Mucosa of stomach (tissue), 1 donor: ENCODE results near the gene C2orf69.
"Not testable (repeated sequence)": the region's sequence is repeated elsewhere in the genome, so short reads cannot be mapped to it uniquely, and the experiment has no call there.

Experiments used
- H3K27me3 ChIP-seq: one replicate; pipeline ENCODE4 v1.7.0; 2013; ENCODE audit warnings: mild to moderate bottlenecking, low read length; ENCODE audit not compliant: control insufficient read depth, insufficient read depth
- H3K36me3 ChIP-seq: one replicate; pipeline ENCODE4 v1.7.0; 2013; ENCODE audit warnings: low read length; ENCODE audit not compliant: control insufficient read depth, insufficient read depth
- H3K4me1 ChIP-seq: one replicate; pipeline ENCODE4 v1.7.0; 2013; ENCODE audit warnings: mild to moderate bottlenecking, low read length; ENCODE audit not compliant: control insufficient read depth, insufficient read depth
- H3K4me3 ChIP-seq: one replicate; pipeline ENCODE4 v1.7.0; 2013; ENCODE audit warnings: low read length
- H3K9ac ChIP-seq: one replicate; pipeline ENCODE4 v1.7.0; 2013; ENCODE audit warnings: mild to moderate bottlenecking, low read length, moderate library complexity
- H3K9me3 ChIP-seq: one replicate; pipeline ENCODE4 v1.7.0; 2013; ENCODE audit warnings: mild to moderate bottlenecking, low read length, moderate library complexity; ENCODE audit not compliant: control insufficient read depth
- donor health status: Pancreatic carcinoma.

C2orf69 gene

GRCh38 chr2:199896617-199897016 is 14.5 kb upstream of the C2orf69 start:
- Histone ChIP-seq H3K9me3 (no peaks in the 10 kb centered on the region), H3K4me1 (no peaks in the 10 kb centered on the region)

GRCh38 chr2:199901942-199902341 is 9.2 kb upstream of the C2orf69 start:
- H3K9ac ChIP-seq: no peak overlapping the region
- no peaks in the 10 kb centered on the region for H3K36me3 ChIP-seq
- no peak overlapping the region for H3K4me3 ChIP-seq
- no peaks in the 10 kb centered on the region for H3K27me3 ChIP-seq
- H3K9me3 ChIP-seq: no peaks in the 10 kb centered on the region
- no peaks in the 10 kb centered on the region for H3K4me1 ChIP-seq

More at GRCh38 chr2:199896617-199897016, 14.5 kb upstream of the C2orf69 start:
- no peak overlapping the region for H3K9ac ChIP-seq
- no peak overlapping the region for H3K4me3 ChIP-seq
- no peaks in the 10 kb centered on the region for H3K36me3 ChIP-seq
- no peaks in the 10 kb centered on the region for H3K27me3 ChIP-seq

GRCh38 chr2:199902486-199903110 is 8.5 kb upstream of the C2orf69 start:
- H3K4me3 ChIP-seq: no peak overlapping the region
- no peaks in the 10 kb centered on the region for H3K36me3 ChIP-seq
- H3K27me3 ChIP-seq: no peaks in the 10 kb centered on the region
- no peaks in the 10 kb centered on the region for H3K9me3 ChIP-seq
- no peaks in the 10 kb centered on the region for H3K4me1 ChIP-seq
- no peak overlapping the region for H3K9ac ChIP-seq

GRCh38 chr2:199903111-199903510 is 8.0 kb upstream of the C2orf69 start:
- no peaks in the 10 kb centered on the region for H3K27me3 ChIP-seq
- H3K36me3 ChIP-seq: no peaks in the 10 kb centered on the region
- no peak overlapping the region for H3K4me3 ChIP-seq
- H3K9me3 ChIP-seq: no peaks in the 10 kb centered on the region
- H3K4me1 ChIP-seq: no peaks in the 10 kb centered on the region
- no peak overlapping the region for H3K9ac ChIP-seq

- Histone ChIP-seq H3K9me3 (no peaks in the 10 kb centered on the region), H3K4me3 (no peak overlapping the region), H3K27me3 (no peaks in the 10 kb centered on the region), H3K4me1 (peaks cover 3% of the 10 kb centered on the region), H3K36me3 (no peaks in the 10 kb centered on the region), H3K9ac (no peak overlapping the region)
Measured at GRCh38 chr2:199907008-199907714, 3.9 kb upstream of the C2orf69 start.

- H3K9me3 ChIP-seq: no peaks in the 10 kb centered on the region
- H3K4me1 ChIP-seq: peaks cover 18% of the 10 kb centered on the region
- no peaks in the 10 kb centered on the region for H3K27me3 ChIP-seq
- H3K36me3 ChIP-seq: no peaks in the 10 kb centered on the region
- peak overlapping the region; percentile 91 for H3K4me3 ChIP-seq
- peak overlapping the region; percentile 90 for H3K9ac ChIP-seq
Measured at GRCh38 chr2:199910338-199911051, 598 bp upstream of the C2orf69 start.

- peak overlapping the region; percentile 90 for H3K9ac ChIP-seq
- no peaks in the 10 kb centered on the region for H3K36me3 ChIP-seq
Measured at GRCh38 chr2:199911877-199912161, 726 bp downstream of the C2orf69 start.

GRCh38 chr2:199912553-199913114 is 1.5 kb downstream of the C2orf69 start:
- H3K9me3 ChIP-seq, H3K27me3 ChIP-seq, H3K36me3 ChIP-seq, H3K9ac ChIP-seq, H3K4me3 ChIP-seq: not testable (repeated sequence)
- H3K4me1 ChIP-seq: peaks cover 18% of the 10 kb centered on the region

More at GRCh38 chr2:199911877-199912161, 726 bp downstream of the C2orf69 start:
- Histone ChIP-seq H3K9me3 (no peaks in the 10 kb centered on the region), H3K4me1 (peaks cover 18% of the 10 kb centered on the region), H3K4me3 (peak overlapping the region; percentile 91), H3K27me3 (no peaks in the 10 kb centered on the region)

GRCh38 chr2:199914372-199914958 is 3.4 kb downstream of the C2orf69 start:
- peaks cover 18% of the 10 kb centered on the region for H3K4me1 ChIP-seq
- no peak overlapping the region for H3K4me3 ChIP-seq
- H3K27me3 ChIP-seq: no peaks in the 10 kb centered on the region
- no peaks in the 10 kb centered on the region for H3K36me3 ChIP-seq
- H3K9me3 ChIP-seq: no peaks in the 10 kb centered on the region
- H3K9ac ChIP-seq: peak overlapping the region; percentile 5

- no peaks in the 10 kb centered on the region for H3K9me3 ChIP-seq
- H3K9ac ChIP-seq: no peak overlapping the region
- peaks cover 17% of the 10 kb centered on the region for H3K4me1 ChIP-seq
- H3K27me3 ChIP-seq: no peaks in the 10 kb centered on the region
- H3K4me3 ChIP-seq: no peak overlapping the region
- H3K36me3 ChIP-seq: no peaks in the 10 kb centered on the region
Measured at GRCh38 chr2:199916980-199917379, 5.9 kb downstream of the C2orf69 start.

GRCh38 chr2:199922856-199923255 is 11.8 kb downstream of the C2orf69 start:
- H3K9ac ChIP-seq: no peak overlapping the region

GRCh38 chr2:199923924-199924323 is 12.8 kb downstream of the C2orf69 start:
- H3K4me1 ChIP-seq: no peaks in the 10 kb centered on the region
- no peaks in the 10 kb centered on the region for H3K27me3 ChIP-seq
- H3K36me3 ChIP-seq: no peaks in the 10 kb centered on the region
- no peak overlapping the region for H3K4me3 ChIP-seq
- no peak overlapping the region for H3K9ac ChIP-seq
- H3K9me3 ChIP-seq: no peaks in the 10 kb centered on the region

More at GRCh38 chr2:199922856-199923255, 11.8 kb downstream of the C2orf69 start:
- H3K4me3 ChIP-seq: no peak overlapping the region
- no peaks in the 10 kb centered on the region for H3K4me1 ChIP-seq
- no peaks in the 10 kb centered on the region for H3K9me3 ChIP-seq
- H3K36me3 ChIP-seq: no peaks in the 10 kb centered on the region
- no peaks in the 10 kb centered on the region for H3K27me3 ChIP-seq
